Lung microvascular endothelial cell (primary cell): ENCODE measurements around the gene PDE4D. TPM values are rescaled to one million over a fixed set of nuclear protein-coding genes. Genes with fewer than 3 reads are reported as not detected.
A peak's percentile ranks its signal among the peaks of the same experiment; 100 is the strongest.
"Not testable (repeated sequence)": the region's sequence is repeated elsewhere in the genome, so short reads cannot be mapped to it uniquely, and the experiment has no call there.

Experiments
- DNase-seq, 2 donors: peaks; one replicate each; pipeline versions ENCODE4 v3.0.0 to v3.0.0-alpha.2; 2010; ENCODE audit warnings: low read depth in 2 of 2
- total RNA-seq: library from RNA; depleted of rRNA; stranded (reverse); fragments of >200 nt; gene quantifications from 2 replicates; pipeline ENCODE4 v1.2.1, GENCODE V29; 2014

PDE4D gene
- total RNA-seq, 1 donor from 2014 or later, result 23.8 TPM

DNA sequence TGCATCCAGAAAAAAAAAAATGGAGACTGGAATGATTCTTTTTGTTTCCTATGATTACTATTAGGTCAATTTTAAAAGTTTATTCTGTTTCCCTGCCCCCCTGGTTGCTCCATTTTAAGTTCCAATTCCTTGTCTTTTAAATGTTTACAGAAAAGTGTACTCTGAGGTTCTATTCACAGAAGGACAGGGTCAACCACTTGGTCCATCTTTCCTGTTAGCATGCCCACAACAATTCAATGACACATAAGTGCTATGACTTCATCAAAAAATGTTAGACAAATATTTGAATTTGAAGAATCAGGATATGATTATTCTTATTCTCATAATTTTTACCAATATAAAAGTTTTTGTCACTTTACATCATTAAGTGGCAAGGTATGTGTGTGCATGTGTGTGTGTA is 123.7 kb downstream of the PDE4D start:
- peak in 1 of 2 donors; percentile 52 for DNase-seq

DNA sequence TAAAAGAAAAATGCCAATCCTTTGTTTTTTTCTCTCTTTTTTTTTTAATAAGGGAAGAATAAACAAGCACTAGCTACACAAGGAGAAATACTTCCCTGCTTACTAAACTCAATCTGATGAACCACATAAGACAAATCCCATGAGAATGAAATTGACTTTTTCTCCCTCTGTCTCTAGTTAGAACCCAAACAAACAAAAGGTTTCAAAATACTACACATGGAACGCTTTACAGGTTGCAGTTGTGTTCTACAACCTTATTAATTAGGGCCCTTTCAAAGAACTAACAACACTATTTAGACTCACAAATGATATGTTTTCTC is 124.5 kb downstream of the PDE4D start:
- no peak for DNase-seq

DNA sequence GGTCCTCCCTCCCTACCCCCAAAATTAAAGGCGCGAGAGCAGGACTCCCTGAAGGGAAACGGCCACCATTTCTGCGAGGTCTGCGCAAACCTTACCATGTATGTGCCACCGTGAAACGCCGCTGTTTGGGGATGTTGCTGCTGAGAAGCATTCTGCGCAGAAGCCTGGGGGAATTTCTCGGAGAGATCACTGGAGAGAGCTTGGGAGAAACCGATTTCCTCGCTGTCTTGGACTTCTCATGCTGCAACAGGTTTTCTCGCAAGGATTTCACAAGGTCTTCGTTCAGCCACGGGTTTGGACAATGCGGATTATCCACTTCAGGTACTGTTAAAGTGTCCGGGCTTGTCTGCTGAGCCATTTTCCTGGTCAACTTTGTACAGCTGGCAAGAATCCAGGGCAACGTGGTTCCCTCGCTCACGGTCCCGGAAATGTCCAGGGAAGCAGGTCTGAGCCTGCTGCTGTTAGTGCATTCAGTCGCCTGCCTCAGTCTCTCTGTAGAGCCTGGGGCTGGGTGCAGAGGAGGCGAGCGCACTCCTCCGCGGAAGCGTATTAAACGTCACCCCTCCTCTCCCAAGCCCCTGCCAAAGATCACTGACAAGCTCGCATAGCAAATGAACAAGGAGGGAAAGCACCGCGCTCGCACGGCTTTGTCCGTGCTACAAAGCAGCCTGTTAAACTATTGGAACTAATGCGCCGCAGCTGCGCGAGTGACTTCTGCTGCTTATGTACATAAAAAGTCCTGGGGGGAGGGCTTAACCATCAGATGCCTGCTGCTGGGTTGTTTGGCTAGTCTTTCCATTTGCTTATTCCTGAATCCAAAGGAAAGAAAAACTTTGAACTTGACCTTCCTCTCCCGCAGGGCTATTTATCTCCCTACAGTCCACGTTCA is 125.1 kb downstream of the PDE4D start:
- peak; percentile 92 to 95 for DNase-seq

DNA sequence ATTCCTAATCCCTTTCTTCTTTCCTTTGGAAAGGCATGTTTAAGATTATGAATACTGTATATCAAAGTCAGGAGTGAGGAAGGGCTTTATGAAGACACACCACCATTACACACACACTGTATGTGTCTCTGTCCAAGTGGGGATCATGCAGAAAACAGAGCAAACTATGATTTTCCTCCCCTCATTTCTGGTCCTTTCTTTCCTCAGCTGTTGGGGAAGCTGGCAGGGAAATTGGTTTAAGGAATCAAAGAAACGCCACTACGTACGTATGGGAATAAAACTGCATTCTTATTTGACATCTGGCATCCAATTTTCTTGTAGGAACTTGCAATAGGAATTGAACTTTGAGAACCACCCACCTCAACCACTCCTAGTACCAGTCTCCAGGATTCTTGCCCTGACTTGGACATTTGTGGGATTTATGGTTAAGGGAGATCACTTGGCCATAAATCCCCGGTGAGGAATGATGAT is 125.8 kb downstream of the PDE4D start:
- peak; percentile 20 to 49 for DNase-seq

DNA sequence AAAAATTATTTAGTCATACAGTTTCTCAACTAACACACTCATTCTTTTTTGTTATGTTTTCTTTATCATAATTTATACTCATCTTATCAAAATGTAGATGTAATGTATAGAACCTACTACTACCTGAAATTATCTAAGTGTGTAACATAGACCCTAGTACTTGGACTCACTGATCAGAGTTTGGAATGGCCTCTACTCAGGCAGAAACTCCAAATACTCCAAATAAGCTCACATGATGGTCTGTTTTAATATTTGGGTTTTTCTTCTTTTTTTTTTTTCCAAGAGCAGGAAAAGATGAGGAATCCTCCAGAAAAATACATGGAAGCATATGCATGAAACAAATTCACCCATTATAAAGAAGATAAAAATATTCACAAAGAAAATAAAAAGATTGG is 126.3 kb downstream of the PDE4D start:
- peak in 1 of 2 donors; percentile 58 for DNase-seq

DNA sequence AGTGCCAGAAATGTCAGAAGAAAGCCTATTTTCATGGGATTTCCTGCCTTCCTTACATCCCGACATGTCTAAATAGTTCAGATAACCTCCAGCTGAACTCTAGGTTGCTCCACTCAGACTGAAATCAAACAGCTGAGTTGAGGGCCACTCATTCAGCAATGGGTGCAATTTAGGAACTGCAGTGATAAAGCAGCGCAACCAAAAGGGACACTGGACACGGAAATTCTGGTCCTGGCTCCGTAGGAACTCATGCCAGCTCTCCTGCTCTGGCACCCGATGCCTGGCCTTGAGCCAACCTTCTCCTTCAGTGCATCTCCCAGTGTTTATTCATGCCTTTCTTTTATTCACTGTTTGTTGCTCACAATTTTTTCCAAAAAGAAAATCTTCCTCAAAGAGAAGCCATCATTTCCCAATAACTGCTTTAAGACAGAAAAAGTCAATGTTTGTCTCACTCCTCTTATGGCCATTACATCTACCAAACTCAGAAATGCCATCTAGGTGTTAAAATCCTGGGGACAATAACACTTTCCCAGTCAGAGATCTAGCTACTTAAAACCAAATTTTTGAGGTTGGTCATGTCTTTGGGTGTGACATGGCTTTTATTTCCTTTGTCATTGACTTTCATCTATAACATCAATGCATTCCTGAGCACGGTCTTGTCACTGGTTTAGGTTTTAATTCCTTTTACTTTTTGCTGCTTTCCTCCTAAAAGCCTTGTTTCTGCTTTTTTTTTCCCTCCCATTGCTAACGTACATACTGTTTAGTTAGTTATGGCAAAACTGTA is 126.9 kb downstream of the PDE4D start:
- peak; percentile 64 to 85 for DNase-seq

DNA sequence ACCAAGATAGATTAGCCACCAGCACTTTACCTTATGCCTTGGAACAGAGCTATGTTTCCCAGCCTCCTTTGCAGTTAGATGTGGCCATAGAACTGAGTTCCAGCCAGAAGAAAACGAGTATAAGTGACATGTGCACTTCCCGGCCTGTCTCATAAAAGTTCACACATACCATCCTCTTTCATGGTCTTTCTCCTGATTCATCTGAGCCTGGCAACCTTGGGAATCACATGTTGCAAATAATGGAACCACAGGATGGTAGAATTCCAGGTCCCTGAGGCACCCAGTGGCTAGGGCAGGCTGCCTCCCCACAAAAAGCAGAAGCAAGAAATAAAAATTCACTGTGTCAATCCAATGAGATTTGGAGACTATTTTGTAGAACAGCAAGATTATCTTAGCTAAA is 128.1 kb downstream of the PDE4D start:
- DNase-seq, result no peak

DNA sequence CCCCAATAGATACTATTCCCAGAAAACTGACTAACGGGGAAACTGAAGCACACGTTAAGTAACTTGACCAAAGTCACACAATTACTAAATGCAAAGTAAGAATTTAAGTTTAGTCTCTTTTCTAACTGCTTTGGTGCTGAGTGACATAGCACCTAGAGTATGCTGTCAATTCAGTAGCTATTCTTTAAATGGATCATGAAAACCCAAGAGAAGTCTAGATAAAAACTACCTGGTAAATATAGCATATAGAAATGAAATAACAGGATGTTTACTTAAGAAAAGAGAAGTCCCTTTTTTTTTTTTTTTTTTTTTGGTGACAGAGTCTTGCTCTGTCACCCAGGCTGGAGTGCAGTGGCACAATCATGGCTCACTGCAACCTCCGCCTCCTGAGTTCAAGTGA is 129.2 kb downstream of the PDE4D start:
- DNase-seq, result no peak

DNA sequence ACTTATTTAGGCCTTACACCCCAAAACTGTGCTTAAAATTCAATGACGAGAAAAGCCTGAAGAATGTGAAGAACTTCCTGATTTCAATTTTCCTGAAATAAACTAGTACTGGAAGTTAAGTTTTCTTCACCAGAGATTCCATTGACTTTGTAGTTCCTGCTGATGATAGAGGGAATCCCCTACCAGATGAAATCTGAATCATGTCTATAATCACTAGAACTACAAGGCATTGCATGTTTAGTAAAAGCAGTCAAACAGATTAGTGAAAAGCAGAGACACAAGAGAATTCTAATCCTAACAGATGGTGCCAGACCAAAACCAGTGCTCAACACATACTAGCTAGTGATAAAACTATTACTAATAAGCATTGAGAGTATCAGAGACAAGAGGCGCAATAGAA is 130.0 kb downstream of the PDE4D start:
- DNase-seq, result peak; percentile 45 to 61

DNA sequence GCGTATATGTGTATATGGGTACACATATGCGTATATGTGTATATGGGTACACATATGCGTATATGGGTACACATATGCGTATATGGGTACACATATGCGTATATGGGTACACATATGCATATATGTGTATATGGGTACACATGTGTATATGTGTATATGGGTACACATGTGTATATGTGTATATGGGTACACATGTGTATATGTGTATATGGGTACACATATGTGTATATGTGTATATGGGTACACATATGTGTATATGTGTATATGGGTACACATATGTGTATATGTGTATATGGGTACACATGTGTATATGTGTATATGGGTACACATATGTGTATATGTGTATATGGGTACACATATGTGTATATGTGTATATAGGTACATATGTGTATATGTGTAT is 131.3 kb downstream of the PDE4D start:
- not testable (repeated sequence) for DNase-seq

DNA sequence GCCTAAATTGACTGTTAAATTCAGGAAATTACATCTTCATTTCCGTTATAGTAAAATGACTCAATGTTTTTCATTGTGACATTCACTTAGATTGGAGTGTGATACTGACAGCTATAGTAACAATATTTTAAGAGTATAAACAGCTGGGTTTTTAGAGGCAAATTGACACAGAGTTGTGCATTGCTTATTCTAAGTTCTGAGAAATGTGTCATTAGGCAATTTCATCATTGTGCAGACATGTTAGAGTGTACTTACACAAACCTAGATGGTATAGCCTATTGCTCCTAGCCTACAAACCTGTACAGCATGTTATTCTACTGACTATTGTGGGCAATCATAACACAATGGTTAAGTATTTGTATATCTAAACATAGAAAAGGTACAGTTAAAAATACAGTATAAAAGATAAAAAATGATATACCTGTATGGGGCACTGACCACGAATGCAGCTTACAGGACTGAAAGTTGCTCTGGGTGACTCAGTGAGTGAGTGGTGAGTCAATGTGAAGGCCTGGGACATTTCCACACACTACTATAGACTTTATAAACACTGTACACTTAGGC is 132.7 kb downstream of the PDE4D start:
- DNase-seq, result peak; percentile 84

DNA sequence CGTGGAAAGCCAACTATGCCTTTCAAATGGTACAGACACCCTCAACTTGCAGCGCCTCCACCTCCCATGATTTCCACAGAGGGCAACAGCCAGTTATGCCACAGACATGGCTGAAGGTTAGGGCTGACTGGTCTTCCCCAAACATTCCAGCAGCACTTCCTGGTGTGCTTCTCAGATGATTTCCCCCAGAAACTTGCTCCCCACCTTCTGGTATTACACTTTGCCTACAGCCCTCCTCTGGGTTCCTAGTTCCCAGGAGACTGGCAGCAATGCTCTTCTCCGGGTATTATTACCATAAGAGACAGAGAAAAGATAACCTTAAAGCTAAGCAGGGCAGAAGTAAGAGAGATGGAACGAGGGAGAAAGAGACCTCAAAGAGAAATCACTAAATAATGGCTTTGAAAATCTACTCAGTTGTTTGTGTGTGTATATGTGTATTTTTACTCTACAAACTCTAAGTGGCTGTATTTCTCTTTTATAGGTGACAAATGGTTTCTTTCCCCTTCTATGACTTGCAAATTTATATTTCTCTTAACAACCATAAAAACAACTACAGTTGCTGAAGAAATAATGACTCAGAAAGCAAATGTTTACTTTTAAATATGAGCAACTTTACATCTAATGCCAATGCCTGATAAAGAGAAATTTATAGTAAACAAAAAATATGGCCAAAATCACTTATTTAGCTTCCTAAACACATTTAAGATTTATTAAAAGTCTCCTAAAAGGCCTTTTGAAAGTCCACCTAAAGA is 133.8 kb downstream of the PDE4D start:
- DNase-seq, result peak; percentile 51 to 61

DNA sequence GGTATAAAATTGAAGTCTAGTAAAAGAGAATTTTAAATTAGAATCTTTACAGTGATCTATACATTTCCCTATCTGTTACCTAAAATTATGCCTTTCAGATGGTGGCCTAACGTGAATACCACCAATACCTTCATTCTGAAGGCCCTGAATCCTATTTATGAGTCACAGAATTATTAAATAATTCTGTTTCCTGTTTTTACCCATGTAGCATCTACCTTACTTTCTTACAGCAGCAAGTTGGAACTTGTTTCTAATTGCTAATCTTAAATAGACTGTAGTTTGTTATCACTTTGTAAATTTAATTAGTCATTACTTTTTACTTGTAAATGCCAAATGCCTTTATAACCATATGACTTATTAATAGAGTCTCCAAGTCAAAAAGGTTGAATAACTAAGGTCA is 135.0 kb downstream of the PDE4D start:
- peak in 1 of 2 donors; percentile 40 for DNase-seq

DNA sequence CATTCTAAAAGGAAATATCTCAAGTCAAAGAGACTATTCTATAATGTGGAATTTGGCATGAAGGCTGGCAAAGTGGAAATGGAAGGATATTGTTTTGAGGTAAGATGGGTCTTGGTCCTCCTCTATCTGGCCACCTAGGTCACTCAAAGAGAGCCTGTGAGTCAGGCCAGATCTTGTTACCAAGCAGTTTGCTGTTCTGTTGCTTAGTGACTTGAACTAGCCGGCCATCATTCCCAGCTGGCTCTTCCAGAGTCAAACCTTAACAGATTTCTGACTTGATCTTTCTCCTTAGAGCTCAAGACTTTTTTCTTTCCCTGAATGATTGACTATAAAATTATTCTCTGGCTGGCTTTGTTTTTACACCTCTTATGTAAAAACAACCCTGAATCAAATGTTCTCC is 136.1 kb downstream of the PDE4D start:
- peak in 1 of 2 donors; percentile 47 for DNase-seq

DNA sequence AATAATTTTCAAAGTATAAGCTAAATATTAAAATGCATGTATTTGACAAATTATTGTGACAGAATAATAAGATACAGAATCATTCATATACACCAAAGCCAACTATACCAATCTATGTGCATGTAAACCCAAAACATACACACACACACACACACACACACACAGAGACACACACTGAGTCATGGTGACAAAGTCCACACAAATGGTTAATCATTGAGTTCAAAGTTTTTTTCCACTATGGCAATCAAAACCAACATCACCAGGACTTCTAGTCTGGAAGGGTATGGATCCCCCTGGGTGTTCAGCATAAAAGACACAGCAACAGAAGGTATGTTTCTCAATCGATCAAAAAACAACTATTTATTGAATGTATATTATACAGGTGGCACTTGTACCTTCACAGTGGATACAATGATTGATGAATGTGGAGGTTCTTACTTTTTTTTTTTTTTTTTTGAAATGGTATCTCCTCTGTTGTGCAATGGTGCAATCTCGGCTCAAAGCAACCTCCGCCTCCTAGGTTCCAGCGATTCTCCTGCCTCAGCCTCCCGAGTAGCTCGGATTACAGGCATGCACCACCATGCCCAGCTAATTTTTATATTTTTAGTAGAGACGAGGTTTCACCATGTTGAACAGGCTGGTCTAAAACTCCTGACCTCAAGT is 137.0 kb downstream of the PDE4D start:
- DNase-seq, result peak in 1 of 2 donors; percentile 31

DNA sequence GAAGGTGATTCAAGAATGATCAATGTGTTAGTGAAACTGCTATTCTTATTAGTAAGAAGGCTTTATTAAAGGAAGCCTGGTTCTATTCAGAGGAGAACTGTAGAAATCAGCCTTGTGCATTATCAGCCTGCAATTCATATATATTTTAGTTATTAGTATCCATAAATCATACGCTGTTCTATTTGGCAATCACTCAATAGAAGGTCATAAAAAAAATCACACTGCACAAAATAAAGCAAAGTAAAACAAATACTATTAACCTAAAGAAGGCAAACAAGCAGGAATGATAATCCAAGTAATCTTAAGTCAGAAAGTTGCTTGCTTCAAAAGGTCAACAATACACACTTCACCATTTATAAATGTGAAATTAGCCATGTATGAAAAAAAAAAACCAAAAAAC is 138.1 kb downstream of the PDE4D start:
- DNase-seq, result no peak

DNA sequence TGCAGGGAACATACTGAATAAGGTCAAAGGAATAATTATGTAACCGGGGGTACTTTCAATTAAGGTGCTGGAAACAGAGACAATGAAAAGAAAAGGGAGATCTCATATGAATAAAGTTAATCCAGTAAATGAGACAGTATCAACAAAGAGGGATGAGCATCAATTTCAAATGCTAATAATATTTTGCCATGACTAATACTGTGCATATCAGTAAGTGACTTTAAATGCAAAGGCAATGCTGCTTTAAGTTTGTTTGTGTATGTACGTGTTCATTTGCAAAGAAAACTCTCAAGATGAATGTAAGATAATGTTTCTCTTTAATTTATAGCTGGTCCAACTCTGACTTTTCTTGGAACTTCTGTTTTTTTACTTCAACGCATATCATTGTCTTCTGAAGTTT is 139.9 kb downstream of the PDE4D start:
- no peak for DNase-seq

DNA sequence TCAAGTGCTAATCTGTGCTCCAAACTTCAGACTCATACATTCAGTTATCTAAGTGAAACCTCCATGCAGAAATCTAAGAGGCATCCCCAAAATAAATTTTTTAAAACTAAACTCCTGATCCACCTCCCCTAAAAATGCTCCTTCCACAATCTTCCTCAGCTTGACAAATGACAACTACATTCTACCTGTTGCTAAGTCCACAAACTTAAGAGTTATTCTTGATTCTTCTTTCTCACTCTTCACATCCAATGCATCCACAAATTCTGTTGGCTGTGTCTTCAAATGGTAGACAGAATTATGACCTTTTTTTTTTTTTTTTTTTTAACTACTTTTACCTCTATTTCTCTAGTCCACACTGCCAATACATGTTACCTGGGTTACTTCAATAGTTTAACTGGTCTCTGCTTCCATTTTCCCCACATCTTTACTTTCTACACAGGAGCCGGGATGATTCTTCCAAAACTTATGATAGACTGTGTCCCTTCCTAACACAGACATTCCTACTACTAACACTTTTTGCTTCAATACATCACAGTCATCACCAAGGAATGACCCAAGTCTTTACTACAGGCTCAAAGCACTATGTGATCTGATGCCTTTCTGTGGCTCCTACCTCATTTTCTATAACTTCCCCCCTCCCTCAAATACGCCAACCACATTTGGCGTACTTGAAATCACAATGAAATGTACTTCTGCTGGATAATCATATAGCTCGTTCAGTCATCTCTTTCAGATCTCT is 143.6 kb downstream of the PDE4D start:
- DNase-seq, result no peak

DNA sequence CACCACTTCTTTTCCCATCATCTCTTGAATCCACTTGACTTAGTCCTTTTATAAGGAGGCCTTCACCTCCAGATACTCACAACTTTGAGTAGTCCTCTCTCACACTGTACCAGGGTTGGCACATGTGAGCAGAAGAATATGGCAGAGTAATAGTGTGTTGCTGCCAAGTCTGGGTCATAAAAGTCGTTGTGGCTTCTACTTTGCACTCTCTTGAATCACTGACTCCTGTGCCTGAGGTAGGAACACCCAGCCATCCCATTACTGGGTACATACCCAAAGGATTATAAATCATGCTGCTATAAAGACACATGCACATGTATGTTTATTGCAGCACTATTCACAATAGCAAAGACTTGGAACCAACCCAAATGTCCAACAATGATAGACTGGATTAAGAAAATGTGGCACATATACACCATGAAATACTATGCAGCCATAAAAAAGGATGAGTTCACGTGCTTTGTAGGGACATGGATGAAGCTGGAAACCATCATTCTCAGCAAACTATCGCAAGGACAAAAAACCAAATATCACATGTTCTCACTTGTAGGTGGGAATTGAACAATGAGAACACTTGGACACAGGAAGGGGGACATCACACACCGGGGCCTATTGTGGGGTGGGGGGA is 145.4 kb downstream of the PDE4D start:
- DNase-seq, result not testable (repeated sequence)

DNA sequence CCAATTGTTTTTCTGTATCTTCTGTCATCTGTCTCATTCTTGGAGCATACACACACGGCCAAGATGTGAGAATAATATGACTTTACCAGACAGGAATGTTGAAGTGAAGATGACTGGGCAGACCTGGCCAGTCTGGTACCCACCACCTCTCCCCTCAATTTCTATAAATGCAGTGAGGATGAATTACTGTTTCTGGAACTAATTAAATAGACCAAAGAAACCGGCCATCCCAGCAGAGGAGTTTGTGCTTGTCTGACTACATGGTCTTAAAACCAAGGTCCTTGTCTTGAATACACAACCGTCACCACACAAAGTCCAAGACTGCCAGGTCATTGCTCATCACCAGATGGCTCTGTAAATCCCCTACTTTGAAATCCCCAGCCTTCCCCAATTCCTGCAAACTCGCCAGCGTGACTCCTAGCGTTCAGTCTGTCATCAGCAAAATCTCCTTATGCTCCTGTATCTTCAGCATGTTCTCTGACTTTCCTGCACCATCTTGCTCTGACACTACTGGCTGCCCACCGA is 147.2 kb downstream of the PDE4D start:
- peak in 1 of 2 donors; percentile 60 for DNase-seq
